ENCODE results near the gene ELAVL2.

GRCh38 chr9:23855873-23856604 lies 30.0 kb upstream of the ELAVL2 start:
- TF ChIP-seq MAX (IDR thresholded peaks at IDR 0.05; ENCODE audit: low read depth, low read length) (no peak), CTCF (IDR thresholded peaks at IDR 0.05; ENCODE audit: low read depth, low read length) (no peak), POLR2A (IDR thresholded peaks at IDR 0.05; ENCODE audit: extremely low read depth, insufficient read length) (no peak)

Measured in NB4 (cell line).